GM12873 (cell line): ENCODE measurements around the gene DELE1.

Experiments
- TF ChIP-seq, protein P1 (sequence below): IDR thresholded peaks from 2 replicates; pipeline ENCODE4 v1.5.1; 2012; ENCODE audit warnings: low read depth, mild to moderate bottlenecking, moderate library complexity, low read length, control low read depth; ENCODE audit not compliant: insufficient read depth; ENCODE audit errors: missing control alignments

The DELE1 gene

DNA sequence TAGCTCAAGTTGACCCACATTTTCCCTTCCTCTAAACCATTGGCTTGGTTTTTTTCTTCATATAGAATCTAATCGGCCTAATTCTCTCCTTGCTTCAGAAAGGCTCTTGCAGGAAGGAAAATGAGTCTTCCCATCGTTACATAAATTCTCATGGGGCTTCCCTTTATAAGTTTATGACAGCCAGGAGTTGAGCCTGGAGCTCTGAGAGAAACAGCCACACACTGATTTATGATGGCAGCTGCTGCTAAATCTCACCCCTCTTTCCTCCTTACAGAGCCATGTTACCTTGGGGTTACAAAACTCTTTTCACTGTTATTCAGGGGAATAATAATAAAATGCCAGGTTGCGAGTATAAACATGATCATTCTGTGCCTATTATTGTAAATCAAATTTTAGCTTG lies 40.0 kb downstream of the DELE1 start:
- TF ChIP-seq, protein P1, sequence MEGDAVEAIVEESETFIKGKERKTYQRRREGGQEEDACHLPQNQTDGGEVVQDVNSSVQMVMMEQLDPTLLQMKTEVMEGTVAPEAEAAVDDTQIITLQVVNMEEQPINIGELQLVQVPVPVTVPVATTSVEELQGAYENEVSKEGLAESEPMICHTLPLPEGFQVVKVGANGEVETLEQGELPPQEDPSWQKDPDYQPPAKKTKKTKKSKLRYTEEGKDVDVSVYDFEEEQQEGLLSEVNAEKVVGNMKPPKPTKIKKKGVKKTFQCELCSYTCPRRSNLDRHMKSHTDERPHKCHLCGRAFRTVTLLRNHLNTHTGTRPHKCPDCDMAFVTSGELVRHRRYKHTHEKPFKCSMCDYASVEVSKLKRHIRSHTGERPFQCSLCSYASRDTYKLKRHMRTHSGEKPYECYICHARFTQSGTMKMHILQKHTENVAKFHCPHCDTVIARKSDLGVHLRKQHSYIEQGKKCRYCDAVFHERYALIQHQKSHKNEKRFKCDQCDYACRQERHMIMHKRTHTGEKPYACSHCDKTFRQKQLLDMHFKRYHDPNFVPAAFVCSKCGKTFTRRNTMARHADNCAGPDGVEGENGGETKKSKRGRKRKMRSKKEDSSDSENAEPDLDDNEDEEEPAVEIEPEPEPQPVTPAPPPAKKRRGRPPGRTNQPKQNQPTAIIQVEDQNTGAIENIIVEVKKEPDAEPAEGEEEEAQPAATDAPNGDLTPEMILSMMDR: no peak

DNA sequence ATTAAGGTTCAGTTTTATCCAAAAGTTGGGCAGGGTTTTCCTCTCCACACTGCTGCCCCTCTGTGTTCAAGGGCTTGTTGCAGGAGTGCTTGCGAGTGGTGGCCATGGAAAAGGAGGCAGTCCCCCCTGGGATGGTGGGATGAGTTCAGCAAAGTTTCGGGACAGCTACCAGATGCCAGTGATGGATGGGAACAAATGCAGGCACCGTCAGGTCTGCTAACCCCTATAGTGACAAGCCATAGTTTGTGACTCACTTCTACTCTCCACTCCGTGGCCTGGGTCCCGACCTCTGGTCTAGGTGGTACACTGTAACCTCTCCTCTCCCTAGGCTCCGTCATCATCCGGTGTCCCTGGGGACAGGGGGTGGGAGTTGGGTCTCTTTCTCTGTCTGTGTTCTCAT lies 41.4 kb downstream of the DELE1 start:
- TF ChIP-seq, protein P1: no peak

- TF ChIP-seq, protein P1: no peak
These were observed 42.7 kb downstream of the DELE1 start for GRCh38 chr5:141966275-141966962.

GRCh38 chr5:141966963-141967333 lies 43.3 kb downstream of the DELE1 start:
- TF ChIP-seq, protein P1: no peak

GRCh38 chr5:141968914-141969608 lies 45.4 kb downstream of the DELE1 start, which contains the start of gene RNF14:
RNF14 (plus strand) TSS chr5:141969105; CDS start chr5:141973589, 4,484 bp downstream.
- TF ChIP-seq, protein P1: peak; percentile 92

GRCh38 chr5:141969783-141970771 lies 46.4 kb downstream of the DELE1 start:
- TF ChIP-seq, protein P1: no peak
